ENCODE data around the gene M1AP.

Gene M1AP

DNA sequence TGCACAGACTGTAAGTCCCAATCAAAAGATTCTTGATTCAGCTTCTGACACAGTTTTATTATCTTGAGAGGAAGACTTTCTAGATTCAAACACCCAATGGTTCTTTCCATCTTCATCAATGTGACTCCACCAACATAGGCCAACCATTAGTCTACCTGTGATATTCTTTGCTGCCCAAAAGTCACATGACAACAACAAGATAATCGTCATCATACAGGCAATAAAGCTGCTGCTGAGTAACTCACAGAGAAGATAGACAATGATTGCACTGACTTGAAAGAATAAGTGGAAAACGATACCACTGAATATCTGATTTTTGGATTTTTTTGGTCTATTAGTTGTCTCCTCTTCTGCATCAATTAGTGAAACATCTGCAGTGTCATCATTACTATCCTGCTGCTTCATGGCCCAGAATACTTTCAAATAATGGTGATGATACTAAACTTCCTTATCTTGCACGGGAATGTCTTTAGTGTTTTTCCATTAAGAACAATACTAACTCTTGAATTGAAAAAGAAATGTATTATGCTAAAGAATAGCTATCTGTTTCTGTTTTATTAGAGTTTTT lies 19.5 kb downstream of the M1AP start:
- no peaks in the 10 kb centered on the region for H3K4me1 Mint-ChIP-seq
- no peak for DNase-seq
- no peak for ATAC-seq
- H3K27ac Mint-ChIP-seq = no peak overlapping the region
- H3K9me3 Mint-ChIP-seq = no peaks in the 10 kb centered on the region
- no peak overlapping the region for H3K4me3 Mint-ChIP-seq
- no peaks in the 10 kb centered on the region for H3K27me3 Mint-ChIP-seq
- no peaks in the 10 kb centered on the region for H3K36me3 Mint-ChIP-seq (ENCODE audit: low read depth)

DNA sequence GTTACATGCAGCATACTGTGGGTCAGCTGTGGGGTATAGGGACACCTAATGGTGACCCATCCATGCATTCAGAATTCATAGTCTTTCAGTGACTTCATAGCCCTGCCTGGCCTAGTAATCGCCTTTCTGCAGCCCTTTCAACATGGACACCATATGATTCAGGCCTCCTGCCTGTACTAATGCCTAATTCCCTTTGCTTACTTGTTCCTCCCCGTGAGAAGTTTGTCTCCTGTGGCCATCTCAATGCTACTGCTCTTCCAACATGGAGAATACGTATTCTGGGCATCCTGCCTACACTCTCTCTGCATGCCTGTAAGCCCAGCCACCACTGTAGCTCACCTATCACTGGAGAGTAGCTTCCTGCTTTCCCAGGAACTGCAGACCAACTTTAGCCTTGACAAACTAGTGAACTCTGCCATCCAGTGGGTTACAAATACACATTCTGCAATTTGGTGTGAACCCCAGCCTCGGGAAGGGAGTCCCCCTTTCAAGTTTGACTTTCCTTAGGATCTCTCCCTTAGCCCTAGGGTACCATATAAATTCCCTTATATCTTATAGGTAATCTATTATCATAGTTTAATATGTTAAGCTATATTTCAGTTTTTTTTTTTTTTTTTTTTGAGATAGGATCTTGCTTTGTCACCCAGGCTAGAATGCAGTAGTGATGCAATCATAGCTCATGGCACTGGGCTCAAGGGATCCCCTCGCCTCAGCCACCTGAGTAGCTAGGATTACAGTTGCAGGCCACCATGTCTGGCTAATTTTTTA lies 22.3 kb downstream of the M1AP start:
- Mint-ChIP-seq H3K4me1 (no peaks in the 10 kb centered on the region), H3K9me3 (no peaks in the 10 kb centered on the region), H3K27me3 (no peaks in the 10 kb centered on the region), H3K27ac (no peak overlapping the region), H3K4me3 (no peak overlapping the region), H3K36me3 (ENCODE audit: low read depth) (no peaks in the 10 kb centered on the region)
- ATAC-seq (no peak), DNase-seq (no peak)

DNA sequence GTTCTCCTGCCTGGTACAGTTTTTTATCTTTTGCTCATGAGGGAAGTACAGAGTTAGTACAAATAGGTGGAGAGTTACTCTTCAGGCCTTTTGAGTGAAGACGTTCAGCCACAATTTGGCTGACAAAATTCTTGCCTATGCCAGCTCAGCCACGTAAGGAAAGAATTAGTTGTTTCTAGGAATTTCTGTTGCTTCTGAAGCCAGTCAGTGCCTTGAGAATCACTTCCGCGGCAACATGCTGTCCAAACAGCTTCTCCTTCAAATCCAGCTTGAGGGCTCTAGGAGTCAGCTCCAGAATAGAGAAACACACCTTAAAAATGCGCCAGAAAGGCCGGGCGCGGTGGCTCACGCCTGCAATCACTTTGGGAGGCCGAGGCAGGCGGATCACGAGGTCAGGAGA lies 27.5 kb downstream of the M1AP start:
- Mint-ChIP-seq H3K9me3 (no peaks in the 10 kb centered on the region), H3K4me1 (peaks cover 2% of the 10 kb centered on the region), H3K36me3 (ENCODE audit: low read depth) (no peaks in the 10 kb centered on the region), H3K27me3 (no peaks in the 10 kb centered on the region), H3K27ac (no peak overlapping the region), H3K4me3 (no peak overlapping the region)
- DNase-seq (no peak), ATAC-seq (no peak)

DNA sequence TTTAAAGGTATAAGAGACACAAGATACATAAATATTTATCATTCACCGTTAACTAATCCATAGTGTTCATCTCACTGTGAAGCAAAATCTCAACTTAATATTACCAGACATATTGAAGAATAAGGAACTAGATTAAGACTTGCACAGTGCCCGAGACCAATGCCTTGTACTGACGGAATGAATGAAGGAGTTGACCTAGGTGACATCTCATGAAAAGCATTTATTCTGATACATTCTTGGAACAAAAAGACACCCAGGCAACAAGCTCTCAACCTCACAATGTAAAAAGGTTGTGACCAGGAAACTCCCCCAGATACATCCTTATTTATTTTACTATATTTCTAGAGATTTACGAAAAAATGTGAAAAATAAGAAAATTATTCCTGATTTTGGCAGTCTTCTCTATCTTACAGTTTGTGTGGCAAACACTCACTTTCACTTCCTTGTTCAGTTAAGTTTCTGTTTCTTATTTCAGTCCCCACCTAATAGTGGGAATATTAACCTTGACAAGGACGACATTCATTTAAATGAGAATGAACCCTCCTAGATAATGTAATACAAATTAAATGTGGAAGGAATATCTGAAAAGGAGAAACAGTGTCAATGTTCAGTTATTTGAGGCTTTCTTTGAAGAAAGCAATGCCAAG lies 28.4 kb downstream of the M1AP start:
- peaks cover 5% of the 10 kb centered on the region for H3K27me3 Mint-ChIP-seq
- peaks cover 2% of the 10 kb centered on the region for H3K4me1 Mint-ChIP-seq
- H3K4me3 Mint-ChIP-seq = no peak overlapping the region
- no peaks in the 10 kb centered on the region for H3K9me3 Mint-ChIP-seq
- no peaks in the 10 kb centered on the region for H3K36me3 Mint-ChIP-seq (ENCODE audit: low read depth)
- ATAC-seq (no peak), DNase-seq (no peak)
- H3K27ac Mint-ChIP-seq = no peak overlapping the region

DNA sequence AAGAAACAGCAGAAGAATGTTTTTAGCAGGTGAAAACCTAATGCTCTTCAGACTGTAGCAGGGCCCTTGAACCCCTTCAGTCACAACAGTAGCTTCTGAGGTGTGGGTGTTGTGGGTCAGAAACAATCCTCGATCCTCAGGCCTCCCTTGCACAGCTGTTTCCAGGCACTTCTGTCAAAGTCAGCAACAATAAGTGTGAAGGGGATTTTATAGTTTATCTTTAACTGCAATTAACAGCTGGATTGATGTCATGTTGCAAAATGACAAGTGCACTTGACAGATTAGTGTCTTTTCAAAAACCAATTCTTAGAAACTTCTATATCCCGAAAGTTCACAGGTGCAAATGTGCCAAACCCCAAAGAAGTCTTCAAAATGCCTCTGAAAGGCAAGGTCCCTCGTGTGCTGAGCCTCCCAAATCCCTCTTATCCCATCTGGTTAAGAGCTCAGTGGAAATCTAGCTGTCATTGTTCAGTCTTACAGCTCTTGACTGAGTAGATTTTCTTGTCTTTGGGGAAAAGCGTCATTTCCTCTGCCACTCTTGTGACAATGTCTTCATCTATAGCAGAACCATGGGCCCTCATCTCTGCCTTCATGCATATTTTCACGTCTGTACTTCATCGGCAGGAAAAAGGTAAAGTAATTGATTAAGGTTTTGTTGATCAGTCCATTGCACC lies 29.6 kb downstream of the M1AP start:
- Mint-ChIP-seq H3K4me1 (peaks cover 2% of the 10 kb centered on the region), H3K27ac (no peak overlapping the region), H3K4me3 (no peak overlapping the region), H3K9me3 (no peaks in the 10 kb centered on the region), H3K36me3 (ENCODE audit: low read depth) (no peaks in the 10 kb centered on the region), H3K27me3 (peaks cover 15% of the 10 kb centered on the region)
- ATAC-seq (no peak), DNase-seq (no peak)

DNA sequence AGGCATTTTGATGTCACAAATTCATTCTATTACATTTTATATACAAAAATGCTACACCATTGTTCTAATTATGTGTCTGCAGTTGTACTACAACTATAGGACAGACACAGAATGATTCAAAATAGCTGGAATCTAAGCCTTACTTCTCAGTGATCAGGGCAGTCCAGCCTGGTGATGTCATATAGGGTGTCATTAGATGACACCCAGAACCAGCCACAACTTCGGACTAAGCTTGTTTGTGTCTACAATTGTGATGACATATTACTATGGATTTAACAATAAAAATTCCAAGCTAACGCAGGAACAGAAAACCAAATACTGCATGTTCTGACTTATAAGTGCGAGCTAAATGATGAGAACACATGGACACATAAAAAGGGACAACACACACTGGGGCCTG lies 31.0 kb downstream of the M1AP start:
- Mint-ChIP-seq H3K4me1 (peaks cover 2% of the 10 kb centered on the region), H3K36me3 (ENCODE audit: low read depth) (no peaks in the 10 kb centered on the region), H3K9me3 (no peaks in the 10 kb centered on the region), H3K27me3 (peaks cover 26% of the 10 kb centered on the region), H3K27ac (no peak overlapping the region), H3K4me3 (no peak overlapping the region)
- ATAC-seq (no peak), DNase-seq (no peak)

DNA sequence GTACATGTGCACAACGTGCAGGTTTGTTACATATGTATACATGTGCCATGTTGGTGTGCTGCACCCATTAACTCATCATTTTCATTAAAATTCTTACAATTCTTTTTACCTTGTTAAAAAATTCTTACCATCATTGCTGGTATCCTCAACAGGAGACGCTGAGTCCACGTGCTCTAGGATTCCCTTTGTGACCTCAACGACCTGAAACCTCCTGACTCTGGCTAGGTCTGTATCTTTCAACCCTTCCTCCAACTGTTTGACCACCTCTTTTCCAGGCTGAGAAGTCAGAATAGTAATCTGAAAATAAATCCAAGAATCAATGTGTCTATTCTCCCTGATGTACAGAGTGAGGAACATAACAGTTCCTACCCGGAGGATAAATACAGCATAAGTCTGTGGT lies 41.2 kb downstream of the M1AP start:
- Mint-ChIP-seq H3K4me1 (peaks cover 4% of the 10 kb centered on the region), H3K27me3 (peaks cover 38% of the 10 kb centered on the region), H3K9me3 (no peaks in the 10 kb centered on the region), H3K4me3 (no peak overlapping the region), H3K27ac (no peak overlapping the region), H3K36me3 (ENCODE audit: low read depth) (no peaks in the 10 kb centered on the region)
- no peak for DNase-seq
- ATAC-seq = no peak

DNA sequence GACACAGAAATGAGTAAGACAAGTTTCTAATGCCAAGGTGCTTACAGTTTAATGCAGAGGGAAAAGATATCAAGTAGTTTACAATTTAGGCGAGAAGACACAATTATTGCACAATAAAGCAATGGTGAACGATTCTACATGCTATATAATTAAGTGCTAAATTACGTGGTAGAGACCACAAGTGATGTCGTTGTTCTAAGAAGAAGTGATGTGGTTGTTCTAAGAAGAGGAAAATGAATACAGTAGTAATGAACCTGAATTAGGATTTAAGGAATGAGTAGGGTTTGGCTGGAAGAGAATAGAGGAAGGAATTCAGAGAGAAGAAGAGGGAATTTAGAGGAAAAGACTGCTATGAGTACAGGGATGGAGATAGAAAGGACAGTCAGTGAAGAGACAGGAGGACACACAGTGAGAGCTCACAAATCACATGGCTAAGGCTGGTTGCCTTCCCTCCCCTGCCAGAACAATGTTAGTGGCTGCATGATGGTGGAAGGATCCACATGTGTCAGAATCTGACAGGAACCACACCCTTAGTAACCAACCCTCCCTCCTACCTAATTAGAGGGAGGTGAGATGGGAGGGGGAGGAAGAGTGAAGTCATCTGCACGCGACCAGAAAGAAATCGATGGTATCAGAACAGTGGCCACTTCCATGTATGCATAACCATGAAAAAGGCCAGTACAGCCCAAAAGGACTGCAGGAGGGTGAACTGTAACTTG lies 44.7 kb downstream of the M1AP start:
- no peaks in the 10 kb centered on the region for H3K9me3 Mint-ChIP-seq
- H3K4me1 Mint-ChIP-seq = peaks cover 4% of the 10 kb centered on the region
- H3K27ac Mint-ChIP-seq = no peak overlapping the region
- H3K4me3 Mint-ChIP-seq = no peak overlapping the region
- peaks cover 39% of the 10 kb centered on the region for H3K27me3 Mint-ChIP-seq
- DNase-seq (no peak), ATAC-seq (no peak)
- H3K36me3 Mint-ChIP-seq (ENCODE audit: low read depth) = no peaks in the 10 kb centered on the region

DNA sequence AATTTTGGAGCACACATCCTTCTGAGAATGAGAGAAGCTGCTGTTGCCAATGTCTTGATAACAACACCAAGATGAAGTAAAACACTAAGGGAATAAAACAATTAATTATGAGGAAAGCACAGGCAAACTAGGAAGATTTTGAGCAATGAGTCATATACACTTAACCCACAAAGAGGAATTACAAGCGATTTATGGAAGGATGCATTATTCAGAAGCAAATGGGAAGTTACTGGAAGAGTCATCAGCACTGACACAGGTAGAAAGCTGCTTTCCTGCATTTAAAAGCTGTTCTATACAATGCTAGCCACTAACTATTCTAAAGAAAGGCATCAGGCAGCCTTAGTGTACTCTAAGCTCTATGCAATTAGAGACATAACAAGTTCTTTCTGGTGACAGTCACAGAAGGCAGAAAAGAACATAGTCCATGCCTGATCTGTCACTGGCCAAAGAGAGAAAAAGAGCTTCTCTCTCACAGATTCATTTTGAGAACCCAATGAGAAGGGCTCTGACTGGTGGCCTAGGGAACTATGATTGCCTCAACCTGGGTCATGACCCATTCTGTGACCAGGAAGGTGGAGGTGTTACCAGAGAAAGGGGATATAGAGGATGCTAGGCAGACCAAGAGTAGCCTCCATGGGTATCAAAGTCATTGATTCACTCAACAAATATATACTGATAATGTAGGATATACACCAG lies 45.4 kb downstream of the M1AP start:
- DNase-seq (no peak), ATAC-seq (no peak)

DNA sequence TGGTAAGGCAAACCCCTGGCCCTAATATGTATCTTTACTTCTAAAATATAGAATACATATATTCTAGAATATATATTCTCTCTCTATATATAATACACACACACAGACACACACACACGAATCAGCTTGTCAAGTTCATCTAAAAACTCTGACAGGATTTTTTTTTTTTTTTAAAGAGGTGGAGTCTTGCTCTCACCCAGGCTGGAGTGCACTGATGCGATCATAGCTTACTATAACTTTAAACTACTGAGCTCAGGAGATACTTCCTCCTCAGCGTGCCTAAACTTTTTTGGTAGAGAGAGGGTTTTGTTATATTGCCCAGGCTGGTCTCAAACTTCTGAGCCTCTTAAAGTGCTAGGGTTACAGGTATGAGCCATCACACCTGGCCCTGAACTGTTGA lies 48.5 kb downstream of the M1AP start:
- DNase-seq (no peak), ATAC-seq (no peak)
- Mint-ChIP-seq H3K36me3 (ENCODE audit: low read depth) (no peaks in the 10 kb centered on the region), H3K9me3 (no peaks in the 10 kb centered on the region), H3K27me3 (peaks cover 46% of the 10 kb centered on the region), H3K4me3 (no peak overlapping the region), H3K4me1 (peaks cover 4% of the 10 kb centered on the region), H3K27ac (no peak overlapping the region)

More for the DNA sequence above, 45.4 kb downstream of the M1AP start:
- H3K27me3 Mint-ChIP-seq = peaks cover 37% of the 10 kb centered on the region
- H3K9me3 Mint-ChIP-seq = no peaks in the 10 kb centered on the region
- H3K36me3 Mint-ChIP-seq (ENCODE audit: low read depth) = no peaks in the 10 kb centered on the region
- H3K4me1 Mint-ChIP-seq = peaks cover 4% of the 10 kb centered on the region
- no peak overlapping the region for H3K4me3 Mint-ChIP-seq
- no peak overlapping the region for H3K27ac Mint-ChIP-seq

DNA sequence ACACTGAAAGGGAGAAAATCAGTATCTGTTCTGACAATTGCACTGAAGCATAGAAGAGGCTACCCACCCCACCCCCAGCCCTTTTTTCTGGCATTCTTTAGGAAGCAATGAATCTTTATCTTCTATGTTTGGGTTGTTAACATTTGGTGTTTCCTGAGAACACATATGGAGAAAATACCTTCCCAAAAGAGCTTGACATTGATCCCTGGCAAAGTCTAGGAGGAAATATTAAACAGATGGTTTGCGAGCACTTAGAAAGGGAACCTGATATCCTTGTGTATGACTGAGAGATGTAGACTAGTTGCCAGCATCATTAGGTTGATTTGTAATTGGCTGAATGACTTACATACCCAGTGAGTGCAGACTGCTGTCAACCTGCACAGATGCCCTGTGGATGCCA lies 50.7 kb downstream of the M1AP start:
- Mint-ChIP-seq H3K4me1 (peaks cover 9% of the 10 kb centered on the region), H3K36me3 (ENCODE audit: low read depth) (no peaks in the 10 kb centered on the region), H3K27ac (no peak overlapping the region), H3K4me3 (no peak overlapping the region), H3K27me3 (peaks cover 40% of the 10 kb centered on the region), H3K9me3 (no peaks in the 10 kb centered on the region)
- ATAC-seq (no peak), DNase-seq (no peak)

DNA sequence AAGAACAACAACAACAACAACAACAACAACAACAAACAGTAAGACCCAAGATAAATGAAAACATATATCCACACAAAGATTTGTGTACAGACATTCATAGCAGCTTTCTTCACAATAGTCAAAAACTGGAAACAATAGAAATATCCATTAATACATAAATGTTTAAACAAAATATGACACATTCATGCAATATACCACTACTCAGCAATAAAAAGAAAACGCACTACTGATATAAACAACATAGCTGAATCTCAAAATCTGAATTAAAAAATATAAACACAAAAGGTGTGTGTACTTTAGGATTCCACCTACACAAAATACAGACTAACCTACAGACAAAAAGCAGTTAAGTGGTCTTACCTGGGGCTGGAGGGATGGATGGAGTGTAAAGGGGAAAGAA lies 51.5 kb downstream of the M1AP start:
- no peak overlapping the region for H3K4me3 Mint-ChIP-seq
- peaks cover 39% of the 10 kb centered on the region for H3K27me3 Mint-ChIP-seq
- ATAC-seq (no peak), DNase-seq (no peak)
- H3K27ac Mint-ChIP-seq = no peak overlapping the region
- no peaks in the 10 kb centered on the region for H3K36me3 Mint-ChIP-seq (ENCODE audit: low read depth)
- no peaks in the 10 kb centered on the region for H3K9me3 Mint-ChIP-seq
- H3K4me1 Mint-ChIP-seq = peaks cover 9% of the 10 kb centered on the region

DNA sequence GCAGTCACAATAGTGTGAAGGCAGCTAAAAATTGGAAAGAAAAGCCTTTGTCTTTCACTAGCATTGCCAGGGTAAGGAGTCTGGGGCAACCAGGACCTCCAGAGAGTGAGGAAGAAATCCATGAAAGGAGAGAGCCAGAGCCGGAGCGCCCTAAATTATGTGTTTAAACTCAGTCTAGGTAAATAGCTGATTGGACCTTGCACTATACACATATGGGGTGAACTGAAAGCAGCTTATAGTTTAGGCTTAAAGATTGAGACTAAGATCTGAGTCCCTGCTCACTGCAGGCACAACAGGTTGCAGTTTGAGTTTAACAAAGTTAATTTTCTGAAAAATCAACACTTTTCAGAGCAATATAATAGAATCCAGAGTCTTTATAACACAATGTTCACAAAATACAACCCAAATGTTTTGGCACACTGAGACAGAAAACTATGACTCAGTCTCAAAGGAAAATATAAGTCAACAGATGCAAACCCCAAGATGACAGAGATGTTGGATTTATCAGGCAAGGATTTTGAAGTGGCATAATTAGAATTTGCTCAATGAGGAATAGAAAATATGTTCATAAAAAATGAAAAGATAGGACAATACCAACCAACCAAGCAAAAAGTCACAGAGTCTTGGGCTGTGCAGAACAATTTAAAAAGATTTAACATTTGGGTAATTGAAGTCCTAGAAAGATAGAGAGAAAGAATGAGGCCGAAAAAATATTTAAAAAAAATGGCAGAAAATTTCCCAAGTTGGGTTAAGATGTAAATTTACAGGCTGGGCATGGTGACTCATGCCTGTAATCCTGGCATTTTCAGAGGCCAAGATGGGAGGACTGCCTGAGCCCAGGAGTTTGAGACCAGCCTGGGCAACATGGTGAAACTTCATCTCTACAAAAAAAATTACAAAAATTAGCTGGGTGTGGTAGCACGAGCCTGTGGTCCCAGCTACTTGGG lies 54.0 kb downstream of the M1AP start:
- Mint-ChIP-seq H3K27ac (no peak overlapping the region), H3K4me1 (peaks cover 9% of the 10 kb centered on the region), H3K36me3 (ENCODE audit: low read depth) (no peaks in the 10 kb centered on the region), H3K4me3 (no peak overlapping the region), H3K9me3 (no peaks in the 10 kb centered on the region), H3K27me3 (peaks cover 39% of the 10 kb centered on the region)
- DNase-seq (no peak), ATAC-seq (no peak)
